H1 (cell line): ENCODE results near the gene TRIM41. TPM values are rescaled to one million over a fixed set of nuclear protein-coding genes. Genes with fewer than 3 reads are reported as not detected.
A peak's percentile ranks its signal among the peaks of the same experiment; 100 is the strongest.

ENCODE experiments used
- CTCF ChIA-PET: fragments of 300-600 bp; sonication (Branson Sonifier 250); formaldehyde crosslinking; loops from one replicate; lab custom pipeline; 2021; ENCODE audit not compliant: partially characterized antibody; lab: Charles Lee
- POLR2A ChIA-PET: fragments of 300-600 bp; sonication (Branson Sonifier 250); formaldehyde crosslinking; loops from one replicate; lab custom pipeline; 2021; ENCODE audit warnings: inconsistent platforms; ENCODE audit not compliant: partially characterized antibody; lab: Charles Lee
- DNase-seq, 2 experiments: peaks; one replicate each; pipeline versions ENCODE4 v3.0.0 to v3.0.0-alpha.2; 2010 to 2022; ENCODE audit warnings: low spot score in 2 of 2, low read depth in 1 of 2, mixed read lengths in 1 of 2
- FAIRE-seq: peaks from 2 replicates; lab custom pipeline; 2011; peaks lifted over from hg19 to GRCh38; lab: Jason Lieb, UNC
- H2AFZ ChIP-seq: 2 replicates; pipeline ENCODE4 v1.8.1; 2012; ENCODE audit warnings: low read length, inconsistent platforms
- H2AK5ac ChIP-seq: 2 replicates; pipeline ENCODE4 v1.6.1; 2013; ENCODE audit warnings: low read depth, low read length
- H2BK120ac ChIP-seq: replicated peaks from 2 replicates; pipeline ENCODE3; 2013; ENCODE audit warnings: low read depth, low read length, inconsistent platforms
- H2BK12ac ChIP-seq: 2 replicates; pipeline ENCODE4 v1.6.1; 2013; ENCODE audit warnings: low read depth, low read length
- H2BK15ac ChIP-seq: 2 replicates; pipeline ENCODE4 v1.6.1; 2013; ENCODE audit warnings: low read length
- H2BK20ac ChIP-seq: 2 replicates; pipeline ENCODE4 v1.6.1; 2013; ENCODE audit warnings: low read length
- H2BK5ac ChIP-seq: 2 replicates; pipeline ENCODE4 v1.6.1; 2013; ENCODE audit warnings: low read depth, low read length
- H3K14ac ChIP-seq: 2 replicates; pipeline ENCODE4 v1.6.1; 2013; ENCODE audit warnings: inconsistent platforms; ENCODE audit not compliant: insufficient read length
- H3K18ac ChIP-seq: 2 replicates; pipeline ENCODE4 v1.6.1; 2013; ENCODE audit warnings: low read length; ENCODE audit errors: extremely low read depth
- H3K23ac ChIP-seq: 2 replicates; pipeline ENCODE4 v1.6.1; 2013; ENCODE audit warnings: inconsistent platforms; ENCODE audit not compliant: insufficient read length
- H3K23me2 ChIP-seq: 2 replicates; pipeline ENCODE4 v1.6.1; 2013; ENCODE audit warnings: low read depth, low read length
- H3K27ac ChIP-seq: 2 replicates; pipeline ENCODE4 v1.6.1; 2011; ENCODE audit warnings: low read depth, low read length, inconsistent platforms
- H3K27me3 ChIP-seq, 4 experiments: replicated peaks in 1 of 4; 1 replicate in 1 of 4; 2 replicates in 3 of 4; pipeline versions ENCODE4 v1.6.1 to v1.8.1; 2011 to 2013; ENCODE audit warnings: low read length in 3 of 4, mild to moderate bottlenecking in 3 of 4, inconsistent platforms in 2 of 4, mixed read lengths in 2 of 4, moderate library complexity in 1 of 4; ENCODE audit not compliant: control insufficient read depth in 3 of 4, insufficient read depth in 3 of 4; ENCODE audit errors: extremely low read depth in 1 of 4
- H3K36me3 ChIP-seq, 4 experiments: 2 replicates each; pipeline versions ENCODE4 v1.6.1 to v1.8.1; 2011 to 2013; ENCODE audit warnings: mild to moderate bottlenecking in 4 of 4, low read length in 3 of 4, moderate library complexity in 2 of 4, control low read depth in 1 of 4, inconsistent platforms in 1 of 4; ENCODE audit not compliant: insufficient read depth in 4 of 4, control insufficient read depth in 2 of 4
- H3K4ac ChIP-seq: replicated peaks from 2 replicates; pipeline ENCODE3; 2013; ENCODE audit warnings: low read length, low read depth, mixed read lengths, inconsistent platforms; ENCODE audit not compliant: insufficient read length
- H3K4me1 ChIP-seq, 4 experiments: replicated peaks in 1 of 4; 1 replicate in 1 of 4; 2 replicates in 3 of 4; pipeline versions ENCODE4 v1.6.1 to v1.8.1; 2011 to 2013; ENCODE audit warnings: low read length in 3 of 4, inconsistent platforms in 2 of 4, mixed read lengths in 1 of 4; ENCODE audit not compliant: insufficient read depth in 4 of 4, control insufficient read depth in 3 of 4
- H3K4me2 ChIP-seq, 2 experiments: 2 replicates each; pipeline versions ENCODE4 v1.6.1 to v1.8.1; 2011 to 2013; ENCODE audit warnings: low read depth in 2 of 2, low read length in 2 of 2, control low read depth in 1 of 2, inconsistent platforms in 1 of 2, mild to moderate bottlenecking in 1 of 2; ENCODE audit not compliant: insufficient read depth in 1 of 2
- H3K4me3 ChIP-seq, 4 experiments: fragments of 200-600, 300-600 bp in 1 of 4; sonication (generic), shearing (Covaris generic), sonication (Bioruptor Twin) in 1 of 4; 2 replicates each; pipeline versions ENCODE4 v1.5.1 to v1.8.1; 2011 to 2016; ENCODE audit warnings: low read length in 4 of 4, low read depth in 3 of 4, control low read depth in 2 of 4, inconsistent platforms in 2 of 4, mild to moderate bottlenecking in 2 of 4, mixed read lengths in 1 of 4, moderate library complexity in 1 of 4; ENCODE audit not compliant: insufficient read depth in 2 of 4; ENCODE audit errors: extremely low read depth in 1 of 4
- H3K56ac ChIP-seq: replicated peaks from 2 replicates; pipeline ENCODE3; 2013; ENCODE audit warnings: low read depth, mild to moderate bottlenecking, mixed read lengths, low read length, inconsistent platforms; ENCODE audit not compliant: insufficient read length
- H3K79me1 ChIP-seq: 2 replicates; pipeline ENCODE4 v1.6.1; 2013; ENCODE audit warnings: low read depth, low read length, control low read depth
- H3K79me2 ChIP-seq, 2 experiments: 2 replicates each; pipeline versions ENCODE4 v1.6.1 to v1.8.1; 2012 to 2013; ENCODE audit warnings: low read length in 2 of 2, mild to moderate bottlenecking in 2 of 2, inconsistent platforms in 1 of 2; ENCODE audit not compliant: insufficient read depth in 2 of 2, control insufficient read depth in 1 of 2
- H3K9ac ChIP-seq, 4 experiments: replicated peaks in 1 of 4; 1 replicate in 1 of 4; 2 replicates in 3 of 4; pipeline versions ENCODE4 v1.6.1 to v1.8.1; 2011 to 2013; ENCODE audit warnings: low read depth in 3 of 4, low read length in 3 of 4, control low read depth in 2 of 4, mild to moderate bottlenecking in 2 of 4, moderate library complexity in 2 of 4, inconsistent platforms in 1 of 4; ENCODE audit errors: extremely low read depth in 1 of 4
- H3K9me3 ChIP-seq, 2 experiments: 2 replicates each; pipeline versions ENCODE4 v1.6.1 to v1.8.1; 2012 to 2013; ENCODE audit warnings: mild to moderate bottlenecking in 2 of 2, moderate library complexity in 2 of 2, control low read depth in 1 of 2, inconsistent platforms in 1 of 2, low read depth in 1 of 2, low read length in 1 of 2, mixed read lengths in 1 of 2; ENCODE audit not compliant: insufficient read depth in 2 of 2
- H4K20me1 ChIP-seq, 2 experiments: replicated peaks in 1 of 2; 2 replicates each; pipeline versions ENCODE3 to v1.8.1; 2011 to 2013; ENCODE audit warnings: inconsistent platforms in 2 of 2, low read length in 2 of 2, mild to moderate bottlenecking in 1 of 2; ENCODE audit not compliant: insufficient read depth in 2 of 2, control insufficient read depth in 1 of 2
- H4K5ac ChIP-seq: 2 replicates; pipeline ENCODE4 v1.6.1; 2013; ENCODE audit warnings: low read length, low read depth, mixed read lengths, inconsistent platforms; ENCODE audit not compliant: insufficient read length
- H4K8ac ChIP-seq: 2 replicates; pipeline ENCODE4 v1.8.0; 2013; ENCODE audit warnings: mild to moderate bottlenecking, moderate library complexity, low read length, inconsistent platforms; ENCODE audit not compliant: insufficient read depth; ENCODE audit errors: extremely low read depth
- H4K91ac ChIP-seq: replicated peaks from 2 replicates; pipeline ENCODE3; 2013; ENCODE audit warnings: low read length, mixed read lengths, inconsistent platforms; ENCODE audit not compliant: insufficient read length
- BACH1 ChIP-seq: IDR thresholded peaks from 2 replicates; pipeline ENCODE4 v1.6.1; 2012; ENCODE audit warnings: low read length, improper control_type of control experiment
- BRCA1 ChIP-seq: IDR thresholded peaks from 2 replicates; pipeline ENCODE4 v1.6.1; 2012; ENCODE audit warnings: low read depth, low read length, improper control_type of control experiment
- CEBPB ChIP-seq: IDR thresholded peaks from 2 replicates; pipeline ENCODE4 v1.6.1; 2012; ENCODE audit warnings: low read depth, low read length
- FOSL1 ChIP-seq: IDR thresholded peaks from 2 replicates; pipeline ENCODE4 v1.6.1; 2011; ENCODE audit warnings: mild to moderate bottlenecking, low read depth, low read length, moderate library complexity; ENCODE audit not compliant: insufficient read depth
- KDM4A ChIP-seq: IDR thresholded peaks from one replicate; pipeline ENCODE4 v1.7.1; 2012; ENCODE audit warnings: low read depth, mild to moderate bottlenecking, moderate library complexity, low read length, inconsistent platforms; ENCODE audit not compliant: severe bottlenecking
- MAFK ChIP-seq: IDR thresholded peaks from 2 replicates; pipeline ENCODE4 v1.6.1; 2012; ENCODE audit warnings: low read depth, mild to moderate bottlenecking, improper control_type of control experiment, low read length
- NRF1 ChIP-seq: IDR thresholded peaks from 2 replicates; pipeline ENCODE4 v1.6.1; 2011; ENCODE audit warnings: mild to moderate bottlenecking, low read depth, low read length, improper control_type of control experiment
- PHF8 ChIP-seq: fragments of 200-600 bp; sonication (generic); conservative IDR thresholded peaks from 2 replicates; pipeline ENCODE4 v1.7.1; 2012; ENCODE audit warnings: low read depth, mild to moderate bottlenecking, inconsistent platforms, low read length, moderate library complexity
- TEAD4 ChIP-seq: IDR thresholded peaks from 2 replicates; pipeline ENCODE4 v1.6.1; 2012; ENCODE audit warnings: low read depth, low read length, inconsistent platforms, mixed read lengths
- WGBS, 2 experiments: shearing (Covaris generic) in 1 of 2; methylation state at CpG; one replicate each; pipeline versions ENCODE4 v1.1.6 to v1.1.7; 2013 to 2015; ENCODE audit warnings: low lambda C conversion rate in 2 of 2, mixed read lengths in 2 of 2, inconsistent platforms in 1 of 2, low coverage in 1 of 2, missing lambda C conversion rate in 1 of 2; ENCODE audit not compliant: insufficient replicate concordance in 2 of 2, insufficient coverage in 1 of 2, insufficient read length in 1 of 2; ENCODE audit errors: extremely low coverage in 1 of 2, missing lambda C conversion rate in 1 of 2; 5-methylcytosine and 5-hydroxymethylcytosine counted together
- polyA plus RNA-seq, 7 experiments: library from polyadenylated mRNA; depleted of rRNA in 3 of 7; stranded (reverse) in 5 of 7; unstranded in 2 of 7; fragments of >200 nt in 5 of 7; fragments of 200-250 nt in 2 of 7; gene quantifications; 1 replicate in 5 of 7; 2 replicates in 1 of 7; 4 replicates in 1 of 7; pipeline versions ENCODE4 v1.2.1 to v1.2.3, GENCODE V29; 2011 to 2013; ENCODE audit warnings: missing spikeins in 2 of 7, mixed read lengths in 2 of 7
- total RNA-seq: library from RNA; stranded (reverse); fragmentation: NEBNext Ultra II Directional; extraction: Animal tissue kit (Norgen Biotek cat#: 25700); gene quantifications from 2 replicates; pipeline ENCODE4 v1.2.1, GENCODE V29; 2021
- TF ChIP-seq, protein P1 (sequence below): IDR thresholded peaks from 2 replicates; pipeline ENCODE4 v1.6.1; 2011; ENCODE audit warnings: low read length, improper control_type of control experiment

TRIM41 gene
- total and polyA plus RNA-seq, 2 of the 8 experiments (the other 6 are each of a cell fraction or from before 2014, with no cell fraction given), result 12.9 to 21.6 TPM

DNA sequence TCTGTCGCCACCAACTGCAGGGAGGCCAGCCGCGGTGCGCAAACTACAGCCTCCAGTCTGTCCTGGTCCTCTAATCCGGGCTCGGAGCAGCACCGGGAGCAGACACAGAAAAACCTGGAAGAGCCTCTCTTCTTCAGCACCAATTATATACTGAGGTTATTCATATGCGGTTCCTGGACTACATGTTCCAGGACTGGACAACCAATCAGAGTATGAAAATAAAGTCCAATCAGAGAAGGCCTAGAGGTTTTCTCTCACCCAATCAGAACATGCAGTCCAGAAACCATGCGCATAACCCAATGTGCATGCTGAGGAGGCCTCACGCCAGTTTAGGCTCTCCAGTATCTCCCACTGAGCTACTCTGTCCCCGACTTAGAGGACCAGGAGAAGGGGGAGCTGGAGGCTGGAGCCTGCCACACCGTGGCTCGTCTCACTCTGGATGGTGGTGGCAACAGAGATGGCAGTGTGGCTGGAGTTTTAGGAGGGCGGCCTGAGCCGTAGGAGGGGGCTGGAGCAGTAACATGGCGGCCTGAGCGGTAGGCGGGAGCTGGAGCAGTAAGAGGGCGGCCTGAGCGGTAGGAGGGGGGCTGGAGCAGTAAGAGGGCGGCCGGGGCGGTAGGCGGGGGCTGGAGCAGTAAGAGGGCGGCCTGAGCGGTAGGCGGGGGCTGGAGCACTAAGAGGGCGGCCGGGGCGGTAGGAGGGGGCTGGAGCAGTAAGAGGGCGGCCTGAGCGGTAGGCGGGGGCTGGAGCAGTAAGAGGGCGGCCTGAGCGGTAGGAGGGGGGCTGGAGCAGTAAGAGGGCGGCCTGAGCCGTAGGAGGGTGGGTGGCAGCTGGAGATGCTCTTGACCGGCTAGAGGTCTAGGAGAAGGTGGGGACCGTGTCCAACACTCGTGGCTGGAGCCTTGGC is 58.2 kb downstream of the TRIM41 start:
- Histone ChIP-seq H3K79me1 (no peaks in the 10 kb centered on the region; the same call in none of the 2 replicates), H2BK20ac (no peak overlapping the region), H4K8ac (peak overlapping the region; percentile 96; the same call in 1 of the 2 replicates), H2BK120ac (peak overlapping the region; percentile 78), H3K4me1 (no peaks in the 10 kb centered on the region), H3K36me3 (peaks cover 2 to 7% (median 4%) of the 10 kb centered on the region in 4 experiments; a peak in 5 of 8 replicates), H2BK5ac (peak overlapping the region; percentile 96; the same call in 1 of the 2 replicates), H3K27me3 (no peaks in the 10 kb centered on the region), H4K5ac (peak overlapping the region; percentile 99), H3K4me2 (peak overlapping the region; percentile 56 to 79), H3K56ac (peak overlapping the region; percentile 98), H3K27ac (peak overlapping the region; percentile 93), H3K9me3 (no peaks in the 10 kb centered on the region), H4K20me1 (peaks cover 4 to 8% of the 10 kb centered on the region in 2 experiments), H2AFZ (peak overlapping the region; percentile 89; the same call in 1 of the 2 replicates), H3K4ac (peak overlapping the region; percentile 98), H3K23ac (no peak overlapping the region), H3K14ac (no peak overlapping the region), H2BK15ac (peak overlapping the region; percentile 95; the same call in 1 of the 2 replicates), H3K18ac (peak overlapping the region; percentile 99), H3K9ac (peak overlapping the region; percentile 70 to 94 (median 85)), H3K23me2 (peaks cover 15% of the 10 kb centered on the region; the same call in 1 of the 2 replicates), H4K91ac (peak overlapping the region; percentile 19), H3K79me2 (peaks cover 0 to 28% of the 10 kb centered on the region in 2 experiments; a peak in 3 of 4 replicates), H3K4me3 (peak overlapping the region; percentile 54 to 93 (median 88)), H2AK5ac (no peak overlapping the region), H2BK12ac (peak overlapping the region; percentile 60; the same call in 1 of the 2 replicates)
- FAIRE-seq, result no peak
- ChIA-PET CTCF (interaction anchor here (0.9 to 1.6 kb wide), 4 partner anchors 21 to 106 kb away, joined by 3 to 4 read pairs (median 3); partner anchors contain the start of gene TRIM52), POLR2A (interaction anchor here (0.8 to 3.8 kb wide), 16 partner anchors 10 to 118 kb away, joined by 3 to 40 read pairs (median 4); partner anchors contain the start of genes RACK1, TRIM41 and TRIM52)
- 2% methylated on average over 24 of the region's 40 CpGs; no CpG with 5 or more reads in 1 of the 2 experiments for WGBS, 2 experiments
- peak; percentile 85 to 91 for DNase-seq
- TF ChIP-seq CEBPB (no peak), PHF8 (peak; percentile 95), TEAD4 (no peak), MAFK (no peak), NRF1 (no peak), BACH1 (no peak), FOSL1 (no peak), BRCA1 (no peak), KDM4A (peak; percentile 72)
- TF ChIP-seq, protein P1, sequence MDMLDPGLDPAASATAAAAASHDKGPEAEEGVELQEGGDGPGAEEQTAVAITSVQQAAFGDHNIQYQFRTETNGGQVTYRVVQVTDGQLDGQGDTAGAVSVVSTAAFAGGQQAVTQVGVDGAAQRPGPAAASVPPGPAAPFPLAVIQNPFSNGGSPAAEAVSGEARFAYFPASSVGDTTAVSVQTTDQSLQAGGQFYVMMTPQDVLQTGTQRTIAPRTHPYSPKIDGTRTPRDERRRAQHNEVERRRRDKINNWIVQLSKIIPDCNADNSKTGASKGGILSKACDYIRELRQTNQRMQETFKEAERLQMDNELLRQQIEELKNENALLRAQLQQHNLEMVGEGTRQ, result no peak
